MM.1S (cell line): ENCODE results near the gene SIGLEC11.

ENCODE experiments used
- DNase-seq: peaks from one replicate; pipeline ENCODE4 v3.0.0-alpha.2; 2015
- H2AFZ ChIP-seq: fragments of 300-600 bp; sonication (generic); 2 replicates; pipeline ENCODE4 v1.6.0; 2016; ENCODE audit warnings: antibody characterized with exemption, low read length
- H3F3A ChIP-seq: fragments of 300-600 bp; sonication (generic); 2 replicates; pipeline ENCODE4 v1.6.1; 2016; ENCODE audit warnings: mild to moderate bottlenecking, antibody characterized with exemption, low read length, moderate library complexity, mixed read lengths; ENCODE audit not compliant: insufficient read depth
- H3K27ac ChIP-seq: fragments of 300-600 bp; sonication (generic); 2 replicates; pipeline ENCODE4 v1.5.1; 2016; ENCODE audit warnings: mild to moderate bottlenecking, low read length
- H3K27me3 ChIP-seq: fragments of 300-600 bp; sonication (generic); replicated peaks from 2 replicates; pipeline ENCODE4 v1.6.0; 2016; ENCODE audit warnings: low read length; ENCODE audit not compliant: insufficient read depth
- H3K36me3 ChIP-seq: fragments of 300-600 bp; sonication (generic); replicated peaks from 2 replicates; pipeline ENCODE4 v1.6.1; 2016; ENCODE audit warnings: mild to moderate bottlenecking, low read length, mixed read lengths; ENCODE audit not compliant: insufficient read depth
- H3K4me1 ChIP-seq: fragments of 300-600 bp; sonication (generic); 2 replicates; pipeline ENCODE4 v1.6.1; 2016; ENCODE audit warnings: low read length, mixed read lengths
- H3K4me2 ChIP-seq: fragments of 300-600 bp; sonication (generic); 2 replicates; pipeline ENCODE4 v1.6.0; 2016; ENCODE audit warnings: low read depth, low read length
- H3K4me3 ChIP-seq: fragments of 300-600 bp; sonication (generic); 2 replicates; pipeline ENCODE4 v1.5.1; 2016; ENCODE audit warnings: low read length, mixed read lengths
- H3K79me2 ChIP-seq: fragments of 300-600 bp; sonication (generic); 2 replicates; pipeline ENCODE4 v1.6.1; 2016; ENCODE audit warnings: mixed run types, low read length, mixed read lengths
- H3K9ac ChIP-seq: fragments of 300-600 bp; sonication (generic); 2 replicates; pipeline ENCODE4 v1.6.1; 2016; ENCODE audit warnings: low read length, mixed read lengths
- H3K9me2 ChIP-seq: fragments of 300-600 bp; sonication (generic); replicated peaks from 2 replicates; pipeline ENCODE4 v1.6.1; 2016; ENCODE audit warnings: mild to moderate bottlenecking, low read length, mixed read lengths; ENCODE audit not compliant: insufficient read depth
- H3K9me3 ChIP-seq: fragments of 300-600 bp; sonication (generic); replicated peaks from 2 replicates; pipeline ENCODE4 v1.6.1; 2016; ENCODE audit warnings: mild to moderate bottlenecking, low read length, mixed read lengths; ENCODE audit not compliant: insufficient read depth
- H4K20me1 ChIP-seq: fragments of 300-600 bp; sonication (generic); 2 replicates; pipeline ENCODE4 v1.6.1; 2016; ENCODE audit warnings: mild to moderate bottlenecking, low read length, moderate library complexity, mixed read lengths; ENCODE audit not compliant: insufficient read depth
- CTCF ChIP-seq: fragments of 300-600 bp; sonication (generic); IDR thresholded peaks from 2 replicates; pipeline ENCODE4 v1.5.1; 2016; ENCODE audit warnings: antibody characterized with exemption, low read length, mixed read lengths
- EZH2 ChIP-seq: fragments of 300-600 bp; sonication (generic); optimal IDR thresholded peaks from 2 replicates; pipeline ENCODE3; 2017; ENCODE audit warnings: low read depth, mild to moderate bottlenecking, antibody characterized with exemption, low read length, mixed read lengths
- EZH2phosphoT487 ChIP-seq: fragments of 300-600 bp; sonication (generic); IDR thresholded peaks from 2 replicates; pipeline ENCODE4 v1.6.1; 2018; ENCODE audit warnings: antibody characterized with exemption, low read length

Gene SIGLEC11

GRCh38 chr19:49924004-49924880 lies 36.7 kb downstream of the SIGLEC11 start:
- Histone ChIP-seq H3K36me3 (peaks cover 13% of the 10 kb centered on the region), H3K4me3 (no peak overlapping the region), H3K27ac (no peak overlapping the region), H3K9ac (no peak overlapping the region), H3K9me2 (no peaks in the 10 kb centered on the region), H4K20me1 (peaks cover 14% of the 10 kb centered on the region; the same call in 1 of the 2 replicates), H3K4me2 (no peak overlapping the region), H3K27me3 (no peaks in the 10 kb centered on the region), H3K4me1 (peaks cover 12% of the 10 kb centered on the region), H3K9me3 (no peaks in the 10 kb centered on the region), H3F3A (peaks cover 3% of the 10 kb centered on the region; the same call in 1 of the 2 replicates), H2AFZ (no peak overlapping the region), H3K79me2 (peaks cover 100% of the 10 kb centered on the region)
- no peak for DNase-seq
- no peak for TF ChIP-seq CTCF
- no peak for TF ChIP-seq EZH2
- no peak for TF ChIP-seq EZH2phosphoT487

DNA sequence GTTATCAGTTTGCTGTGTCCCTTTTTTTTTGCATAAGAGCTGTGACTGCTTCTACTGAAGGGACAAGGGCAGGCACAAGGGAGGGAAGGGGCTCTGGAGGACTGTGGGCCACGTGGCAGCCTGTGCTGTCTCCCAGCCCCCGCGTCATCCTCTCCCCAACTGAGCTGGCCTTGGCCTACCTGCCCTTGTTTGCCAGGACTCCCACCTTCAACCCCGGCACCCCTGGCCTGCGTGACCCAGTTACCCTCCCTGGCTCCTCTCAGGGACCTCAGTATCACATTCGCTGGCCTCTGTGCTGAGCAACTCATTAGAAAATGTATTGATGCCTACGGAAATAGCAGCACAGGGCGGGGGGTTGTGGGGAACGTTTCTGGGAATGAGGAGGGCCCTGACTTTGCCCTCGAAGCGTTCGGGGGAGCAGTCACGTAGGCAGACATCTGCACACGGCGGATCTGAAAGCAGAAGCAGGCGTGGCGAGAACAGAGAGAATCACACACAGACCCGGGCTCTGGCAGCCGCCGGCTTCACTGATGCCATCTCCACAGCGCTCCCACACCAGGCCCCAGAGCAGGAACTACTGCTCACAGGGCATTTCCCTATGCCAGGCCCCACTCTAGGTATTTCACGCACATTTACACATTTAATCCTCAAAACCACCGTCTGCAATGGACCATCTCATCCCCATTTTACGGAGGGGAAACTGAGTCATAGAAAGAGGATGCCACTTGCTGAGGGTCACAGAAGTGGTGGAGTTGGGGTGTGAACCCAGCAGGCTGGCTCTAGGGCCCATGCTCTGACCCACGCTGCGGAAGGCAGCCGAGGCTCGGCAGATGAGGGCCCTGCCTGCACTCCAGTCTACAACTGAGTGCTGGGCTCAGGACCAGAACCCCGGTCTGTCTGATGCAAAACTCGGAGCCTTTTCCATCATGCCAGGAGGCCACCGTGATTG lies 37.6 kb downstream of the SIGLEC11 start:
- H2AFZ ChIP-seq: no peak overlapping the region
- H3K9me3 ChIP-seq: no peaks in the 10 kb centered on the region
- peaks cover 14% of the 10 kb centered on the region; the same call in 1 of the 2 replicates for H4K20me1 ChIP-seq
- H3K4me3 ChIP-seq: no peak overlapping the region
- H3K36me3 ChIP-seq: peaks cover 13% of the 10 kb centered on the region
- DNase-seq: no peak
- peaks cover 98% of the 10 kb centered on the region for H3K79me2 ChIP-seq
- TF ChIP-seq EZH2 (no peak), EZH2phosphoT487 (no peak), CTCF (no peak)
- no peaks in the 10 kb centered on the region for H3K27me3 ChIP-seq
- no peaks in the 10 kb centered on the region for H3F3A ChIP-seq
- no peak overlapping the region for H3K27ac ChIP-seq
- no peak overlapping the region for H3K9ac ChIP-seq
- no peaks in the 10 kb centered on the region for H3K9me2 ChIP-seq
- H3K4me1 ChIP-seq: peaks cover 12% of the 10 kb centered on the region
- no peak overlapping the region for H3K4me2 ChIP-seq

DNA sequence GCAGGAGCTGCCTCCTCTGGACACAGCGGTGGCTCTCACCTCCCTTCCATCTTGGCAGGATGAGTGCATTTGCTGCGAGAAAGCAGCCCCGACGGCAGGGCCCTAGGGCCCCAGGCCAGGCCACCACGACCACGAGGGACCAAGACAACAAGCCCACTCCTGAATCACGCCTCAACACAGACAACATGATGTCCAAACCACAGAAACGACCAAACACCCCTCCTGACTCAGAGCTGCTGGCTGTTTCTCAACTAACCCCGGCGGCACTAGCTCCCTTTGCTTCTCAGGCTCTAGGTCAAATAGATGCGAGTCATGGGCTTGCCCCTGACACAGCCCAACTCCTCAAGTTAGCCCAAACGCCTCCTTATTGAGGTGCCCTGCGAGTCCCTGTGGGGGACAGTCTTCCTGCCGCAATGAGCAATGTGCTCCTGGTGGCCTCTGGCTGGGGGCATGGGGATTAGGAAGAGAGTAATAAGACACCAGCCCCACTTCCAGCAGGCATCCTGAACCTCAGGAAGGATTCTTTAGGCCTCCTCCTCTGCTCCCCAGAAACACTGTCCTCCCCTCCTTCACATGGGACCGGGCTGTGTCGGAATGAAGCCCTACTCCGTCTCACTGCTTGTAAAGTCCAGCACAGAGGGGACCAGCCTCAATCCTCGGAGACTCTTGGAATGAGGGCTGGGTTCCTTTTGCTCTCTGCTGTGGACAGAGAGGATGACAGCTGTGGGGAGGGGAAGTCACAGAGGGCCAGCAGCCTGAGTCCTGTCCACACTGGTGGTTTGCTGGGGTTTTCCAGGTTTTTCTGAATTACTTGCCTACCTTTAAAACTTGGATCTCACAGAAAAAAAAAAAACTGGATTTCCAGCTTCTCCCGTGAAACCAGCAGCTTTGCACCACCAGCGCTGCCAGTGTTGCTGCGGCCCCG lies 38.8 kb downstream of the SIGLEC11 start:
- Histone ChIP-seq H3K4me1 (peaks cover 3% of the 10 kb centered on the region), H3K4me3 (no peak overlapping the region), H3K79me2 (peaks cover 98% of the 10 kb centered on the region), H2AFZ (no peak overlapping the region), H3K36me3 (peaks cover 10% of the 10 kb centered on the region), H3K27me3 (no peaks in the 10 kb centered on the region), H3K9me2 (no peaks in the 10 kb centered on the region), H3K9me3 (no peaks in the 10 kb centered on the region), H4K20me1 (peaks cover 18% of the 10 kb centered on the region; the same call in 1 of the 2 replicates), H3F3A (no peaks in the 10 kb centered on the region), H3K4me2 (no peak overlapping the region), H3K27ac (no peak overlapping the region), H3K9ac (no peak overlapping the region)
- no peak for DNase-seq
- no peak for TF ChIP-seq EZH2
- no peak for TF ChIP-seq CTCF
- no peak for TF ChIP-seq EZH2phosphoT487
